ENCODE results near the gene EIF2S1.
"Not testable (repeated sequence)": the region's sequence is repeated elsewhere in the genome, so short reads cannot be mapped to it uniquely, and the experiment has no call there.

Gene EIF2S1

DNA sequence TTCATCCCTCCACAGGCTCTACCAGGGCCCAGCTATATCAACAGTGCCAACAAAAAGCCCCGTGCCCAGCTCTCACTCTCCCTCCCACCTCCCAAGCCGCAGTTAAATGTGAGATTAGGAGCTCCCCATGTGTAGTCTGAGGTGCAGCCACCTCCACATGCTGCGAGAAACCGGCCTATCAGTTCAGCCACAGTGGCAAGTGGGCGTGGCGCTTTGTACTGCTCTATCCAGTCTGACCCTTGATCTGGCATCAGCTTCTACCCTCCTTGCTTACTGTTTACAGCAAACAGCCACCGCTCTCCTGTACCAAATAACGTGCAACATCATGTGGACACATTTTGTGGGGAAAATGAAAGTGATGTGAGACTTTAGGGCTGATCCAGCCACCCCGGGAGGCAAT lies 50.2 kb downstream of the EIF2S1 start:
- no peak for DNase-seq (ENCODE audit: extremely low read depth, insufficient read length)
- H3K27me3 ChIP-seq (replicated peaks; ENCODE audit: control insufficient read depth, insufficient read depth, low read length): 0 out of 2 replicates have a peak, but pooled peaks cover 2% of the 10 kb centered on the region
- no peak overlapping the region for H3K4me3 ChIP-seq (replicated peaks; ENCODE audit: low read depth, low read length)
- TF ChIP-seq, protein P1, sequence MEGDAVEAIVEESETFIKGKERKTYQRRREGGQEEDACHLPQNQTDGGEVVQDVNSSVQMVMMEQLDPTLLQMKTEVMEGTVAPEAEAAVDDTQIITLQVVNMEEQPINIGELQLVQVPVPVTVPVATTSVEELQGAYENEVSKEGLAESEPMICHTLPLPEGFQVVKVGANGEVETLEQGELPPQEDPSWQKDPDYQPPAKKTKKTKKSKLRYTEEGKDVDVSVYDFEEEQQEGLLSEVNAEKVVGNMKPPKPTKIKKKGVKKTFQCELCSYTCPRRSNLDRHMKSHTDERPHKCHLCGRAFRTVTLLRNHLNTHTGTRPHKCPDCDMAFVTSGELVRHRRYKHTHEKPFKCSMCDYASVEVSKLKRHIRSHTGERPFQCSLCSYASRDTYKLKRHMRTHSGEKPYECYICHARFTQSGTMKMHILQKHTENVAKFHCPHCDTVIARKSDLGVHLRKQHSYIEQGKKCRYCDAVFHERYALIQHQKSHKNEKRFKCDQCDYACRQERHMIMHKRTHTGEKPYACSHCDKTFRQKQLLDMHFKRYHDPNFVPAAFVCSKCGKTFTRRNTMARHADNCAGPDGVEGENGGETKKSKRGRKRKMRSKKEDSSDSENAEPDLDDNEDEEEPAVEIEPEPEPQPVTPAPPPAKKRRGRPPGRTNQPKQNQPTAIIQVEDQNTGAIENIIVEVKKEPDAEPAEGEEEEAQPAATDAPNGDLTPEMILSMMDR (IDR thresholded peaks at IDR 0.05; ENCODE audit: insufficient read depth, low read length, poor library complexity, severe bottlenecking): no peak
- H3K36me3 ChIP-seq (ENCODE audit: control insufficient read depth, insufficient read depth, low read length): no peaks in the 10 kb centered on the region

DNA sequence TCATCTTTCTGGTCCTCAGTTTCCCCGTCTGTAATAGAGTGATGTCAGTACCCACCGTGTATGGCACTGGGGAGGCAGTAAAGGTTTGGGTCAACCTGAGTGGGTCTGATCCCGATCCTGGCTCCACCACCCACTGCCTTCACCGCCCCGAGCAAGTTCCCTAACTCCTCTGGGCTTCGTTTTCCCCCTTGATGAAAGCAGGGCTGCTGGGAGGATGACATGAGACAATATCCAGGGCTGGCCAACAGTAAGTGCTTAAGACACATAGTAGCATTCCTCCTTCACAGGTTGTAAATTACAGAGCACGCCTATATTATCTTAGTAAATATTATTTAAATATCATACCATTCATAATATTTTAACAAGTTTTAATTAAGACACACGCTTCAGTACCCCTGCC lies 51.2 kb downstream of the EIF2S1 start:
- Histone ChIP-seq H3K4me3 (replicated peaks; ENCODE audit: low read depth, low read length) (no peak overlapping the region), H3K36me3 (ENCODE audit: control insufficient read depth, insufficient read depth, low read length) (no peaks in the 10 kb centered on the region), H3K27me3 (replicated peaks; ENCODE audit: control insufficient read depth, insufficient read depth, low read length) (0 out of 2 replicates have a peak, but pooled peaks cover 2% of the 10 kb centered on the region)
- no peak for DNase-seq (ENCODE audit: extremely low read depth, insufficient read length)
- TF ChIP-seq, protein P1 (IDR thresholded peaks at IDR 0.05; ENCODE audit: insufficient read depth, low read length, poor library complexity, severe bottlenecking): no peak

DNA sequence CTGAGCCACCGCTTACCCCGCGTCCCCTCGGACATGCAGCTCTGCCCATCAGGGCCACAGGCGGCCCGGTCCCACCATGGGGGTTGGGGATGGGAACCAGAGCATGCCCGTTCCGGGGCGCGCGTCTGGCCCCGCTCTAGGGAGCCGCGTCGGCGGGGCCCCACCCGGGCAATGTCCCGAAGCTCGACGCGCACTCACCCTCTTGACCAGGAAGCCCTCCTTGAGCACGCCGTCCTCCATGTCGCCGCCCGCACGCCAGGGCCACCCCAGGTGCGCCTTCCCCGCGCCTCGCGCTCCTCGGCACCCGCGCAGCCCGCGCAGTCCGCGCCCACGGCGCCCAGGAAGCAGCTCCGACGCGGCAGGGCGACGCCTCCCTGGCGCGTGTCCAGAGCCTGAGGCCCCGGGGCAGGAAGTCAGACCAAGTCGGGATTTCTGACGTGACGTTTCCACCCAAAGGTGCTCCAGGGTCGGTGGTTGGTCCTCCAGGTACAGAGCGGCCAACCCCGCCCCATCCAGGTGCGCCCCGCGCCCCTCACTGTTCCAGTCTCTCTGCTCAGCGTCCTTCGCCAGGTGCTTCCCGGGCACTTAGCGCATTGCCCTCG lies 51.8 kb downstream of the EIF2S1 start, which contains the start of gene PLEK2:
Gene PLEK2, minus strand, starts transcription at position 346 of the 602 bp plus-strand sequence. Its CDS starts 106 bp downstream, at position 240.
- H3K27me3 ChIP-seq (replicated peaks; ENCODE audit: control insufficient read depth, insufficient read depth, low read length): 0 out of 2 replicates have a peak, but pooled peaks cover 2% of the 10 kb centered on the region
- TF ChIP-seq, protein P1 (IDR thresholded peaks at IDR 0.05; ENCODE audit: insufficient read depth, low read length, poor library complexity, severe bottlenecking): no peak
- DNase-seq (ENCODE audit: extremely low read depth, insufficient read length): no peak
- no peaks in the 10 kb centered on the region for H3K36me3 ChIP-seq (ENCODE audit: control insufficient read depth, insufficient read depth, low read length)
- H3K4me3 ChIP-seq (replicated peaks; ENCODE audit: low read depth, low read length): no peak within 1 kb of the TSS; the same call in 1 of the 2 replicates

DNA sequence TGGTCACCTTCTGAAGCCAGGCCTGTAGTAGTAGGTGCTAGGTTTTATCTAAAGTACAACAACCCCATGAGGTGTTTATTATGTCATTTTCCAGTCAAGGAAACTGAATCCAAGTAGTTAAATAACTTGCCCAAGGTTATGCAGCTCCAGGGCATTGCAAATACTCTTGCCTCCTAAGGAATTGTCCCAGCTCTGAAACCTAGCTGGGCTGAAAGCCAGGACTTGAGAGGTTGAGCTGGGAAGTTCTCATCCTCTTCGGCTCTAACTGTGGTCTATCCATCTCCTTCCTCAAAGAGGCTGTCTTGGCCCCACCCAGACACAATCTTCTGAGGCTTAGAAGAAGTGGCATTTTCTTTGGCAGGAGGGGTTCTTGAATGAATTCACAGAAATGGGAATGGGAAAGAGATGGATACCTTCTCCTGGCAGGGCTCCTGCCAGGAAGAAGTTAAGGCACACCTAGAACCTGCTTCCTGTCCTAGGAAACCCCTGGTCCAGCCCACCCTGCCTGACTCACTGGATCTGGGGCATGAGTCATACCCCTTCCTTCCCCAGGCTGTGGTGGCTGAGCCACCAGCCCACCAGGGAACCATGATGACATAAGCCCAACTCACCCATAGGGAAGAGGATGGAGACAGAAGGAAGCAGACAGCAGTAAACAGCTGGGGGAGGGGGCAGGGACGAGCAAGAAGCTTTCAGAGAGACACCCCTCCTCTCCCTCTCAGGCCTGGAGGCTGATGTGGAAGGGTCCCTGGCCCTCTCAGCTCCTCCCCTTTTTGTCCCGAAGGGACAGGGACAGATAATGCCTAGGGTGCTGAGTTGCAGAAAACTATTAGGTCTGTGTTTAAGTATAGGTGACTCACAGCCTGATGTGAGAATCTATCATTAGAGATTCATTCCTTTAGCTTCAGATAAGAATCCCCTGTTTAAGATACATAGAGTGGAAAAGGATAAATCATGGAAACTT lies 54.0 kb downstream of the EIF2S1 start:
- H3K27me3 ChIP-seq (replicated peaks; ENCODE audit: control insufficient read depth, insufficient read depth, low read length): 0 out of 2 replicates have a peak, but pooled peaks cover 2% of the 10 kb centered on the region
- TF ChIP-seq, protein P1 (IDR thresholded peaks at IDR 0.05; ENCODE audit: insufficient read depth, low read length, poor library complexity, severe bottlenecking): no peak
- H3K36me3 ChIP-seq (ENCODE audit: control insufficient read depth, insufficient read depth, low read length): no peaks in the 10 kb centered on the region
- DNase-seq (ENCODE audit: extremely low read depth, insufficient read length): no peak
- H3K4me3 ChIP-seq (replicated peaks; ENCODE audit: low read depth, low read length): no peak overlapping the region

DNA sequence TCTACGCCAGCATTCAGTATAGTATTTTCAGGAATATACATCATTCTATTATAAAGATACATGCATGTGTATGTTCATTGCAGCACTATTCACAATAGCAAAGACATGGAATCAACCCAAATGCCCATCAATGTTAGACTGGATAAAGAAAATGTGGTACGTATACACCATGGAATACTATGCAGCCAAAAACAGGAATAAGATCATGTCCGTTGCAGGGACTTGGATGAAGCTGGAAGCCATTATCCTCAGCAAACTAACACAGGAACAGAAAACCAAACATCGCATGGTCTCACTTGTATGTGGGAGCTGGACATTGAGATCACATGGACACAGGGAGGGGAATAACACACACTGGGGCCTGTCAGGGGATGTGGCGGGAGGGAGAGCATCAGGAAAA lies 55.5 kb downstream of the EIF2S1 start:
- not testable (repeated sequence) for DNase-seq (ENCODE audit: extremely low read depth, insufficient read length); H3K4me3 ChIP-seq (replicated peaks; ENCODE audit: low read depth, low read length); H3K27me3 ChIP-seq (replicated peaks; ENCODE audit: control insufficient read depth, insufficient read depth, low read length); H3K36me3 ChIP-seq (ENCODE audit: control insufficient read depth, insufficient read depth, low read length)

DNA sequence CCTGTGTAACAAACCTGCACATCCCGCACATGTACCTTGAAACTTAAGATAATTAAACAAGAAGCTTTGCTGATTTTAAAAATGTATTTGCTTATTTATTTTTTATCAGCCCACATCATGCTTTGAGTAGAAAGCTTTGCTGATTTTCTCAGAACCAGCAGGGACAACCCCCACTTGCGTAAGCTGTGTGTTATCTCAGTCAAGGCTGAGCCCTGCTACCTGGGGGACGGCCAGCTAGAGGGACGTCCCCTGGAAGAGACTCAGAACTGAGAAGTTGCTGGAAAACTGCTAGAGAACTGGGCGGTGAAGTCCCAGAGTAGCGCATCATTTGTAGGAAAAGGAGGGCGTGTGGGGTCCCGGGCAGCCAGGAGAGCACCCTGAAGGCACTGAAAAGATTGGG lies 56.0 kb downstream of the EIF2S1 start:
- H3K4me3 ChIP-seq (replicated peaks; ENCODE audit: low read depth, low read length): no peak overlapping the region
- no peaks in the 10 kb centered on the region for H3K36me3 ChIP-seq (ENCODE audit: control insufficient read depth, insufficient read depth, low read length)
- TF ChIP-seq, protein P1 (IDR thresholded peaks at IDR 0.05; ENCODE audit: insufficient read depth, low read length, poor library complexity, severe bottlenecking): no peak
- DNase-seq (ENCODE audit: extremely low read depth, insufficient read length): no peak
- H3K27me3 ChIP-seq (replicated peaks; ENCODE audit: control insufficient read depth, insufficient read depth, low read length): 0 out of 2 replicates have a peak, but pooled peaks cover 2% of the 10 kb centered on the region
